RPMI8226 (cell line): ENCODE results near the gene CDCA8.

Experiments used
- DNase-seq: peaks from one replicate; pipeline ENCODE4 v3.0.0-alpha.2; 2015

CDCA8 gene

GRCh38 chr1:37692078-37692833, at the start of gene CDCA8:
Gene CDCA8, plus strand, starts transcription at chr1:37692516. Its CDS starts 175 bp downstream, at chr1:37692691.
- peak; percentile 99 for DNase-seq

DNA sequence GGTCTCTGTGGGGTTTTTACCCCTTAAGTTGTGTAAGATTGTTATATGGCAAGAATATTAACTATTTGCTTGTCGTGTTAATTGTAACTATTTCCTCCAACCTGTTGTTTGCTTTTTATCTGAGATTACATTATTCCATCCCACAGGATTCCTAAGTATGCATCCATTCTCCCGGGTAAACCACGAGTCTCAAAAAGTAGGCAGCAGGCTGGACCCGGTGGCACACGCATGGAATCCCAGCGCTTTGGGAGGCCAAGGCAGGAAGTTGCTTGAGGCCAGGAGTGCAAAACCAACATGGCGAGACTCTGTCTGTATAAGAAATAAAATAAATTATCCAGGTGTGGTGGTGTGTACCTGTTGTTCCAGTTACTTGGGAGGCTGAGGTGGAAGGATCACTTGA, 45.0 kb upstream of the CDCA8 start:
- no peak for DNase-seq

DNA sequence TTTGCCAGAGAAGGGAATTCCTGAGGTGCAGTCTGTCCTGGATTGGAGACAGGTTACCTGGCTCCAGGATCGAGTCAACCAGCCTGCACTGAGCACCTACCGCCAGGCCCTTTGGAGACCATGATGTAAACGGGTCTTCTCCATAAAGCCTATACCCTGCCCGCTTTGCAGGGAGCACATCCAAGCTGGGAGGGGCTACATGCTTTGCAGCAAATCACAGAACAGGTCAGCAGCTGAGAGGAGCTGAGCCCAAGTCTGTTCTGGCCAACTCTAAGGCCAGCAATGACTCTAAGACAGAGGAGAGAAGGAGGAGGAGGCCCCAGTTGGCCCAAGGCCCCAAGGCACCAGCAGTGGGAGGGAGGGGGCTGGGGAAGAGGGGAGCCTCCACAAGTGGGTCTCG, 42.1 kb upstream of the CDCA8 start:
- no peak for DNase-seq

DNA sequence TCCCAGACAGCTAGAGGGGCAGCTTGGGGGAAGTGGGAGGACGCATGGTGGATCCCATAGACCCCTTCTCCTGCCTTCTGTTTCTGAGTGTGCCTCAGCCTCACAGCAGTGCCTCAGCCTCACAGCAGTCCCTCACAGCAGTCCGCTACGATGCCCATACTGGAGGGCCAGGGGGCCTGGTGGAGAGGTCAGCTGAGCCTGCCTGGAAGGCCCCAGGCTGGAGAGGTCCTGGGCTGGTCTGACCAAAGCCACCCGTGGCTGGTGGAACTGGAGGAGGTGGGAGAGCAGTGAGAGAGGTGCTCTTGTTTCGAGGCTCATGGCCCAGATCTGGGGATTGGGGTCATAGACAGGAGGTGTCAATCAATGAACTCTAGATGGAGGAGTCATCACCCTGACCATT, 41.6 kb upstream of the CDCA8 start:
- no peak for DNase-seq

- no peak for DNase-seq
These were observed 40.5 kb upstream of the CDCA8 start for GRCh38 chr1:37651803-37652202.

DNA sequence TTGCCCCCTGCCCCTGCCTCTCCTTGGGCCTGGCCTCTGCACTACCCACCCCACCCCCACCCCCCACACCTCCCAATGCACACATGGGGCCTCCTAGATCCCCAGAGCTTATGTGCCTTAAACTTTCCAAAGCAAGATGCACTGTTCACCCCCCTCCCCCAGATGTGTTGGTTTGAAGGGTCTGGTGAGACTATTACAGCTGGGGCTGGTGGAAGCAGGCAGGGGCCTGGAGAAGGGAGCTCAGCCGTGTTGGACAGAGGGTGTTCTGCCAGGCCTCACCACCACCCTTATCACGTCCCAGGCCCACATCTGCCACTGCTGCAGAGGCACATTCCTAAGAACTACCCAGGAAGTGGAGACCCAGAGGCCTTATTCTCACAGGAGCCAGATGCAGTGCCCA, 39.3 kb upstream of the CDCA8 start:
- no peak for DNase-seq

DNA sequence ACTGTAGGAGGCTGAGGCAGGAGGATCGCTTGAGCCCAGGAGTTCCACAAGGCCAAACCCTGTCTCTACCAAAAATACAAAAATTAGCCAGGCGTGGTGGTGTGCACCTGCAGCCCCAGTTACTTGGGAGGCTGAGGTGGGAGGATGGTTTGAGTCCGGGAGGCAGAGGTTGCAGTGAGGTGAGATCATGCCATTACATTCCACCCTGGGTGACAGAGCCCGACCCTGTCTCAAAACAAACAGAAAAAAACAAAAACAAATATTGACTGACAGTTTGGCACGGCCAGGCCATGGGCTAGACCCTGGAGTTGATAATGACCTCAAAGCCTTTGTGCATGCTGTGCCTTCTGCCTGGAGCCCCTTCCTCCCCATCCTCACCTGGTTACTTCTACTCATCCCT, 38.4 kb upstream of the CDCA8 start:
- DNase-seq, result no peak

- DNase-seq, result peak; percentile 20
These were observed 37.0 kb upstream of the CDCA8 start for GRCh38 chr1:37655274-37655673.

GRCh38 chr1:37656026-37656425, 36.3 kb upstream of the CDCA8 start:
- DNase-seq, result no peak

DNA sequence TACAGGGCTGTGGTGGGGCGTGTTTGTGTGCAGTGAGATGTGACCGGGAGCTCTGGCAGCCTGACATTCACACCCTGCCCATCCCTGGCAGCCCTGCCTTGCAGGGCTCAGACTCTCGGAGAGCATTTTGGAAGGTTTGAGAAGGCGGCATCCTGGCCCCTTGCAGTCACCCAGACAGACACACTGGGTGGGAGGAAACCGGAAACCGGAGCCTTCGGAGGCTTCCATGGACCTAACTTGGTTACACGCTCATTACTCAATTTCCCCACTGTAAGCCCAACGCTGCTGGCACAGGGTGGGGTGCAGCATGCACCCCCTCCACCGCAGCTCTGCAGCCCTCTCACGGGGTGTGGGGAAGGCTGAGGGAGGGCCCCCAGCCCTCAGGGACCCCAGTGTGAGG, 35.4 kb upstream of the CDCA8 start:
- DNase-seq, result no peak

- no peak for DNase-seq
These were observed 34.5 kb upstream of the CDCA8 start for GRCh38 chr1:37657620-37658412.

GRCh38 chr1:37658486-37658885, 33.8 kb upstream of the CDCA8 start:
- no peak for DNase-seq

GRCh38 chr1:37660664-37661063, 31.7 kb upstream of the CDCA8 start:
- DNase-seq, result no peak

DNA sequence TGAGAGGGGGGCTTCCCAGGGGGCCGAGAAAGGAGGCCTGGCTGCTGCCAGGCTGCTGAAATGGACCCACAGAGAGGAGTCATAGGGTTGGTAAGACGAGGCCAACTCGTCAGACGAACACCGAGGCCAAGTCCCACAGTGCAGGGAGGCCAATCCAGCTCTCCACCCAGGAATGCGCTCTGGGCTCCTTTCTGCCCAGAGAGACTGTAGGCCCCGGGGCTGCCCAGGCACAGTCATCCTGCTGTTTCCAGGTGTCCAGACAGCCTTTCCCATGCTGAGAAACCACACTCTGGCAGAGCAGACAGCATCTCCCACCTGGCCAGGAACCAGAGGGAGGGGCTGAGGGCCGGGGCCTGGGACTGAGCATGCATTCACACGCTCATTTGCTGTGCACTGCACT, 30.9 kb upstream of the CDCA8 start:
- no peak for DNase-seq

GRCh38 chr1:37662031-37662755, 30.1 kb upstream of the CDCA8 start:
- DNase-seq, result peak; percentile 48

- DNase-seq, result no peak
These were observed 28.8 kb upstream of the CDCA8 start for GRCh38 chr1:37663426-37664000.

- DNase-seq, result no peak
These were observed 26.0 kb upstream of the CDCA8 start for GRCh38 chr1:37666241-37666867.

DNA sequence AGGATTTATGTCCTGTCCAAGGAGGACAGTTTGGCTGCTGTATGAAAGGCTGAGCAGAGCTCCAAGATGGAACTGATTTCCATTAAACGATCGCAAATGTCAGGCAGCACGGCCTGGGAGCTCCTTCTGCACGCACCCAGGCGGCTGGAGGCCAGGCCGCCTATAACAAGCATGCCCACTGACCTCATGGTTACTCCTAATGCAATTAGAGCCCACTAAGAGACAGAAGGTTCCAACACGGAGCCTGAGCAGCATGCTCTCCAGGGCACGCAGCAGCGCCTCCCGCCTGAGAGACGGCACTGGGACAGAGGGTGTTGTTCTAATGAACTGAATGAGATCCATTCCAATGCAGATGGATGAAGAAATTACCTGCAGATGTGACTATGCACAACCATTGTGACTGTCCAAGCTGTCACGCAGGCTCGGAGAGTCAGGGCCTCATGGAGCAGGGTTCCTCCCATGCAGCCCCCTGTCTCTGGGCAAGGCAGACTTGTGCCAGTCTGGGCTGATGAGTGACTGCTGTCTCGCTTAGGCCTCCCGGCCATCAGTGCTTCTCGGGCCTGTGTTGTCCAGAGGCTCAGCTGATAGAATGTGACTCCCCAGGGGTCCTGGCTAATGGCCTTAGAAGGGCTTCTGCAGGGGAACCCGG, 25.2 kb upstream of the CDCA8 start:
- no peak for DNase-seq

GRCh38 chr1:37670133-37670532, 22.2 kb upstream of the CDCA8 start:
- DNase-seq, result no peak

GRCh38 chr1:37671261-37671660, 21.1 kb upstream of the CDCA8 start:
- DNase-seq, result no peak

GRCh38 chr1:37672136-37672870, 20.0 kb upstream of the CDCA8 start:
- DNase-seq, result no peak

- no peak for DNase-seq
These were observed 18.4 kb upstream of the CDCA8 start for GRCh38 chr1:37673920-37674319.
